ENCODE measurements around the gene RBFOX2. TPM values are rescaled to one million over a fixed set of nuclear protein-coding genes. Genes with fewer than 3 reads are reported as not detected.

Gene RBFOX2
- total and polyA plus RNA-seq, 2 of the 13 experiments (the other 11 are each of a cell fraction or from before 2014, with no cell fraction given): 37.3 to 40.4 TPM

DNA sequence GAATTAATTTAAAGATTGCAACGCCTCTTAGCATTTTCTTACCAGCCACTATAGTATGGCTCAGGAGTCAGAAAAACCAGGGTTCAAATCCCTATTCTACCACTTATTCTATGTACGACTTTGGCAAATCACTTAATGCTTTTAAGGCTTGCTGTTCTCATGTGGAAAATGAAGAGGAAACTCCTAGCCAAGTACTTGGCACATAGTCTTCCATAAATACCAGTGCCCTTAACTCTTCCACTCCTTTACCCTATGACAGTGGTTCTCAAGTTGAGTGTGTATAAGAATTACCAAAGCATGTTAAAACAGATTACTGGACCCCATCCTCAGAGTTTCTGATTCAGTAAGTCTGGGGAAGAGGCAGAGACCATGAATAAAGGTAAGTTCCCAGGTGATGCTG, 107.6 kb downstream of the RBFOX2 start:
- no peak overlapping the region for H3K4me2 ChIP-seq (ENCODE audit: low read depth, low read length)
- no peak overlapping the region for H2AFZ ChIP-seq (ENCODE audit: low read length)
- DNase-seq (ENCODE audit: low spot score) (no peak), FAIRE-seq (no peak), ATAC-seq (no peak)
- TF ChIP-seq, protein P1, sequence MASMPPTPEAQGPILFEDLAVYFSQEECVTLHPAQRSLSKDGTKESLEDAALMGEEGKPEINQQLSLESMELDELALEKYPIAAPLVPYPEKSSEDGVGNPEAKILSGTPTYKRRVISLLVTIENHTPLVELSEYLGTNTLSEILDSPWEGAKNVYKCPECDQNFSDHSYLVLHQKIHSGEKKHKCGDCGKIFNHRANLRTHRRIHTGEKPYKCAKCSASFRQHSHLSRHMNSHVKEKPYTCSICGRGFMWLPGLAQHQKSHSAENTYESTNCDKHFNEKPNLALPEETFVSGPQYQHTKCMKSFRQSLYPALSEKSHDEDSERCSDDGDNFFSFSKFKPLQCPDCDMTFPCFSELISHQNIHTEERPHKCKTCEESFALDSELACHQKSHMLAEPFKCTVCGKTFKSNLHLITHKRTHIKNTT (CRISPR knock-in tag; IDR thresholded peaks at IDR 0.05): no peak
- TF ChIP-seq ZNF609 (CRISPR knock-in tag; IDR thresholded peaks at IDR 0.05; ENCODE audit: borderline replicate concordance) (no peak), KDM6A (CRISPR knock-in tag; IDR thresholded peaks at IDR 0.05; ENCODE audit: low read depth) (no peak), MBD4 (IDR thresholded peaks at IDR 0.05; ENCODE audit: borderline replicate concordance, low read length) (no peak), ZNF891 (CRISPR knock-in tag; IDR thresholded peaks at IDR 0.05) (no peak), ONECUT2 (CRISPR knock-in tag; IDR thresholded peaks at IDR 0.05) (no peak), ZNF326 (CRISPR knock-in tag; IDR thresholded peaks at IDR 0.05; ENCODE audit: borderline replicate concordance) (no peak), ATF1 (CRISPR knock-in tag; IDR thresholded peaks at IDR 0.05) (no peak), ZNF274 (CRISPR knock-in tag; IDR thresholded peaks at IDR 0.05) (no peak), ATF7-NPFF (CRISPR knock-in tag; IDR thresholded peaks at IDR 0.05; ENCODE audit: low read depth) (no peak), PRPF4 (IDR thresholded peaks at IDR 0.05; ENCODE audit: low read depth, low read length, poor library complexity, severe bottlenecking) (no peak), MAF1 (CRISPR knock-in tag; IDR thresholded peaks at IDR 0.05; ENCODE audit: borderline replicate concordance) (no peak), KLF16 (CRISPR knock-in tag; IDR thresholded peaks at IDR 0.05) (no peak), ZNF558 (CRISPR knock-in tag; IDR thresholded peaks at IDR 0.05; ENCODE audit: borderline replicate concordance) (no peak), SP4 (CRISPR knock-in tag; IDR thresholded peaks at IDR 0.05) (no peak), ZNF614 (CRISPR knock-in tag; IDR thresholded peaks at IDR 0.05; ENCODE audit: borderline replicate concordance) (no peak), SRSF1 (optimal IDR thresholded peaks at IDR 0.05; ENCODE audit: low read depth, low read length) (no peak), ZBTB20 (CRISPR knock-in tag; IDR thresholded peaks at IDR 0.05; ENCODE audit: borderline replicate concordance, low read depth) (no peak)
- ChIA-PET POLR2A (no interaction called here), CTCF (ENCODE audit: low intra/inter-chr PET ratio, low total read pairs) (interaction anchor here (1.7 to 2.0 kb wide), 2 partner anchors 289 to 293 kb away, joined by 4 to 6 read pairs; no protein-coding TSS in a partner anchor)
- H3K9me3 ChIP-seq (ENCODE audit: low read length): no peaks in the 10 kb centered on the region
- H3K9ac ChIP-seq (ENCODE audit: insufficient read depth, low read depth, low read length): no peak overlapping the region
- H4K20me1 ChIP-seq (ENCODE audit: insufficient read depth, low read length): no peaks in the 10 kb centered on the region
- in situ Hi-C loops (cut with HindIII; ENCODE audit: extremely low pct_ligation_motif_present, low pct_unique_long_range_greater_than_20kb) (no loop called here), intact Hi-C loops (cut with micrococcal nuclease; ENCODE audit: unreplicated experiment) (loop anchor here (5.0 kb wide), 4 partner anchors 84 to 294 kb away; no protein-coding TSS in a partner anchor)
- BruUV-seq (replicated peaks): no TSS peak
- no peak overlapping the region for H3K27ac ChIP-seq (ENCODE audit: extremely low read length, insufficient read depth, low read length)
- no peak overlapping the region for H3K4me3 ChIP-seq (replicated peaks in 1 of 3; ENCODE audit: insufficient read depth in 1 of 3, low read depth in 2 of 3, low read length in 3 of 3)
- H3K4me1 ChIP-seq (ENCODE audit: insufficient read depth, low read length): peaks cover 37% of the 10 kb centered on the region
- WGBS (ENCODE audit: low lambda C conversion rate): 98% methylated on average over 2 of the region's 2 CpGs
- no peaks in the 10 kb centered on the region for H3K27me3 ChIP-seq (ENCODE audit: control insufficient read depth in 1 of 2, insufficient read depth in 2 of 2, low read length in 2 of 2)
- H3K36me3 ChIP-seq (replicated peaks in 1 of 2; ENCODE audit: control insufficient read depth in 1 of 2, insufficient read depth in 2 of 2, low read length in 2 of 2): peaks cover 0 to 4% of the 10 kb centered on the region in 2 experiments; a peak in 1 of 5 replicates
- H3K79me2 ChIP-seq (ENCODE audit: insufficient read depth, low read length): peaks cover 15% of the 10 kb centered on the region
